Measurements from ENCODE around the gene PCDH19.

The PCDH19 gene

DNA sequence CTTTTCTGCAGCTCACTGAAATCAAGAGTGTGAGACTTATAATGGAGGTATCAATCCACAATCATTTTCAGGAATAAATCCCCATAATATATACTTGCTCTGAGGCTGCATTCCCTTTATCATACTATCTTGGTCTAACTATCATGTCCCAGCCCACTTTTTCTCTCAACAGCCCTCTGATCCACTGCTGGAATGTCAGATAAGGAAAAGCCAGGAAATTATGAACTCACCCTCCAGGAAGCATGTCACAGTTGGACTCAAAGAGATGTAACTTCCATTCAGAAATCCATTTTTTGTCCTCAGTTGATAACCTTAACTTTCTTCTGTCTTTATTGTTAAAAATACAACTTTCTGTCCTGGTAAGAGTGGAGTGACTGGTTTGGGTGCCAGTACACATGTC is 144.9 kb downstream of the PCDH19 start:
- Histone ChIP-seq H3K4me1 (no peaks in the 10 kb centered on the region), H3K36me3 (no peaks in the 10 kb centered on the region), H3K27me3 (no peaks in the 10 kb centered on the region), H3K4me3 (ENCODE audit: low read depth, low read length) (no peak overlapping the region), H3K9me3 (no peaks in the 10 kb centered on the region)
- TF ChIP-seq, protein P1, sequence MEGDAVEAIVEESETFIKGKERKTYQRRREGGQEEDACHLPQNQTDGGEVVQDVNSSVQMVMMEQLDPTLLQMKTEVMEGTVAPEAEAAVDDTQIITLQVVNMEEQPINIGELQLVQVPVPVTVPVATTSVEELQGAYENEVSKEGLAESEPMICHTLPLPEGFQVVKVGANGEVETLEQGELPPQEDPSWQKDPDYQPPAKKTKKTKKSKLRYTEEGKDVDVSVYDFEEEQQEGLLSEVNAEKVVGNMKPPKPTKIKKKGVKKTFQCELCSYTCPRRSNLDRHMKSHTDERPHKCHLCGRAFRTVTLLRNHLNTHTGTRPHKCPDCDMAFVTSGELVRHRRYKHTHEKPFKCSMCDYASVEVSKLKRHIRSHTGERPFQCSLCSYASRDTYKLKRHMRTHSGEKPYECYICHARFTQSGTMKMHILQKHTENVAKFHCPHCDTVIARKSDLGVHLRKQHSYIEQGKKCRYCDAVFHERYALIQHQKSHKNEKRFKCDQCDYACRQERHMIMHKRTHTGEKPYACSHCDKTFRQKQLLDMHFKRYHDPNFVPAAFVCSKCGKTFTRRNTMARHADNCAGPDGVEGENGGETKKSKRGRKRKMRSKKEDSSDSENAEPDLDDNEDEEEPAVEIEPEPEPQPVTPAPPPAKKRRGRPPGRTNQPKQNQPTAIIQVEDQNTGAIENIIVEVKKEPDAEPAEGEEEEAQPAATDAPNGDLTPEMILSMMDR (IDR thresholded peaks at IDR 0.05; ENCODE audit: low read depth, low read length), result no peak
- DNase-seq, result no peak

DNA sequence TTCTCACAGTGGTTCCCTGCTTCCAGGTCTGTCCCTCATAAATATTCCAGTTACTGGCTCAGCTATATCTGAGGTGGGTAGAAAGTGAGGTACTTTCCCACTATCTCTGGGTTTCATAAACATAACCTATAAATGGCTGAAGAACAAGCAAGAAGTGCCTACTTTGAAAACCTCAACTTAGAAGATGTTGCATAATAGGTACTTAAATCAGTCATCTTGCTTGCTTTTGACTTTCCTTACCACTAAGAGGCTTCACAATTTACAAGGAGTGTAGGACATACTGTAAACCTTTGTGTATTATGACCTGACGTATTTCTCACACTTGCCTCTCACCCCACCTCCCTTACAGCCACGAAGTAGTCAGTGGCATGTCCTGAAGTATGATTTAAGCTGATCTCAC is 145.9 kb downstream of the PCDH19 start:
- no peaks in the 10 kb centered on the region for H3K36me3 ChIP-seq
- H3K4me1 ChIP-seq, result no peaks in the 10 kb centered on the region
- no peaks in the 10 kb centered on the region for H3K9me3 ChIP-seq
- TF ChIP-seq, protein P1 (IDR thresholded peaks at IDR 0.05; ENCODE audit: low read depth, low read length), result no peak
- no peak for DNase-seq
- H3K27me3 ChIP-seq, result no peaks in the 10 kb centered on the region
- no peak overlapping the region for H3K4me3 ChIP-seq (ENCODE audit: low read depth, low read length)

DNA sequence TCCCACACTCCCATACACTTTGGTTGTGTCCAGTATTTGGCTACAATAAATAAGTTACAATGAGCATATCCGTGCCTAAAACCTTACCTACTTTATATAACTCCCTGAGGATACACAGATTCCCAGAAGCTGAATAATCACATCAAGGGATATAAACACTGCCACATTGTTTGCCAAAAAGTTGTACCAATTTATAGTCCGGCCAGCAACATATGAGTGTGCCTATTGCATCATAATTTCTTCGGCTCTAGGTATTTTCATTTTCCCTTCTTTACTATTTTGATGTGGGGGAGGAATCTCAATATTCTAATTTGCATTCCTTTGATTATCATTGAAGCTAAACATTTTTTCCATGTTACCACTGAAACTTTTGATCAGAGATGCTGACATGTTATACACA is 146.4 kb downstream of the PCDH19 start:
- Histone ChIP-seq H3K9me3 (no peaks in the 10 kb centered on the region), H3K4me3 (ENCODE audit: low read depth, low read length) (no peak overlapping the region), H3K36me3 (no peaks in the 10 kb centered on the region), H3K27me3 (no peaks in the 10 kb centered on the region), H3K4me1 (no peaks in the 10 kb centered on the region)
- DNase-seq, result no peak
- TF ChIP-seq, protein P1 (IDR thresholded peaks at IDR 0.05; ENCODE audit: low read depth, low read length), result no peak

DNA sequence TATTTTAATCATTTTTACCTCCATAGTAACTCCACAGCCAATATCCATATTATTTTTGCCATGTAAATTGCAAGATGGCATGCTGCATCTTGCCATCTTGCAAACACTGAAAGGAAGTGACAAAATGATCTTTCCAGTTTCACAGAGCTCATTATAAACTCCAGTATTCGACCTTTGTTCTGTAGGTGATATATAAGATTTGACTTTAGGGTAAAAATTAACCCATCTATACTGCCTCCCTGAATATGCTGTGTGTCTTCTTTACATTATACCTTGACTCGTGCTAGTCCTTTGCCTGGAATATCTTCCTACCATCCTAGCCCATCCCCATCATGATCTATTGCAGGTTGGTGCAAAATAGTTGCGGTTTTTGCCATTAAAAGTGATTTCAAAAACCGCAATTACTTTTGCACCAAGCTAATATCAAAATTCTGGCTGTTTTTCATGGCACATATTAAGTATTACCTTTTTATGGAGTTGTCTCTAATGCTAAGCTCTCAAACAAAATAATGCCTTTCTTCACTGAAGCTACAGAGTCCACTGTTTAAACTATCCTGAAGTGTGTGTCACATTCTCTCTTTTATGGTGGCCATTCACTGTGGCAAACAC is 161.1 kb downstream of the PCDH19 start:
- Histone ChIP-seq H3K4me3 (ENCODE audit: low read depth, low read length) (no peak overlapping the region), H3K27me3 (no peaks in the 10 kb centered on the region), H3K36me3 (no peaks in the 10 kb centered on the region), H3K4me1 (no peaks in the 10 kb centered on the region), H3K9me3 (no peaks in the 10 kb centered on the region)
- TF ChIP-seq, protein P1 (IDR thresholded peaks at IDR 0.05; ENCODE audit: low read depth, low read length), result no peak
- DNase-seq, result no peak

DNA sequence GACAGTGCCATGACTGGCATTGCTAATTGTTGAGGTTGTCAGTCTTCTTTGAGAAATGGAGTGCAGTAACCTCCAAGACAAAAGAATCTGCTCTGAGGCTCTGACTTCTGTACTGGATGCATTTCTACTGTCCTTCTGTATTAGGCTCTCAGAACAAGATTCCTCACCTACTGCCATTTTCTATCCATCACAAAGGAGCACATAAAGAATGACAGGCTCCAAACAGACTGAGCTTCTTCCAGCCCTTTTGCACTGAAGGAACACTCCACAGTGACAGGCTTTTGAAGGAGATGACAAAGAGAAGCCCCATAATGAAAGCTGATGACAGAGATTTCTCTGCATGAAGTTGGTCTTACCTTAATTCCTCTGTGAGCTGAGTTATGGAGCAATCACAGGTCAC is 162.2 kb downstream of the PCDH19 start:
- Histone ChIP-seq H3K36me3 (no peaks in the 10 kb centered on the region), H3K9me3 (no peaks in the 10 kb centered on the region), H3K4me1 (no peaks in the 10 kb centered on the region), H3K27me3 (no peaks in the 10 kb centered on the region), H3K4me3 (ENCODE audit: low read depth, low read length) (no peak overlapping the region)
- no peak for DNase-seq
- TF ChIP-seq, protein P1 (IDR thresholded peaks at IDR 0.05; ENCODE audit: low read depth, low read length), result no peak

DNA sequence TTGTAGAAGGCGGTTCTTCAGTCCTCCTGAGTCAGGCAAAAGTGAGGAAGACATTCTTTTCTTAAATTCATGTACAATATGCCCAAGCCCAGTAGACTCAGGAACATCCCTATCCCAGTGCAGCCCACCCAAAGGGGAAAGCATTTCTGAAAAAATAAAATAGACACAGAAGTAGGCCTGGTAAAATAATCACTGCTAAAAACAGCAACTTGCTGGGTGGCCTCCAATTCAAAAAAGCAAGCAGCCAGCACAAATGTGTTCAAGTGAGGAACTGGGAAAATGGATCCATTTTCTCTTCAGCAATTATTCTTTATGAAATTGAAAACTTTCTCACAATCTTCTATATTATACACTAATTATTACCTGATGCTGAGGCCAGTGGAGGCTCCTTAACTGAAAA is 165.4 kb downstream of the PCDH19 start:
- H3K27me3 ChIP-seq, result no peaks in the 10 kb centered on the region
- no peak overlapping the region for H3K4me3 ChIP-seq (ENCODE audit: low read depth, low read length)
- TF ChIP-seq, protein P1 (IDR thresholded peaks at IDR 0.05; ENCODE audit: low read depth, low read length), result no peak

More for the DNA sequence above, 165.4 kb downstream of the PCDH19 start:
- H3K36me3 ChIP-seq, result no peaks in the 10 kb centered on the region
- H3K9me3 ChIP-seq, result no peaks in the 10 kb centered on the region
- no peak for DNase-seq
- no peaks in the 10 kb centered on the region for H3K4me1 ChIP-seq
